Ascending aorta (tissue), 2 donors: Measurements from ENCODE around the gene TMEM179. TPM values are rescaled to one million over a fixed set of nuclear protein-coding genes. Genes with fewer than 3 reads are reported as not detected.
"Not testable (repeated sequence)": the region's sequence is repeated elsewhere in the genome, so short reads cannot be mapped to it uniquely, and the experiment has no call there.

Experiments used
- DNase-seq, 2 donors: peaks; one replicate each; pipeline ENCODE4 v3.0.0-alpha.2; 2019; ENCODE audit warnings: low spot score in 2 of 2
- H3K27ac ChIP-seq, 2 donors: fragments of 200-600 bp; sonication (generic); one replicate each; pipeline ENCODE4 v1.5.1; 2016 to 2017; ENCODE audit warnings: mild to moderate bottlenecking in 1 of 2
- H3K27me3 ChIP-seq: fragments of 200-600 bp; sonication (generic); one replicate; pipeline ENCODE4 v1.5.1; 2017
- H3K36me3 ChIP-seq, 2 donors: fragments of 200-600 bp; sonication (generic); one replicate each; pipeline ENCODE4 v1.5.1; 2016
- H3K4me1 ChIP-seq, 2 donors: fragments of 200-600 bp; sonication (generic); one replicate each; pipeline ENCODE4 v1.5.1; 2016 to 2017; ENCODE audit warnings: mild to moderate bottlenecking in 1 of 2
- H3K4me3 ChIP-seq, 2 donors: fragments of 200-600 bp; sonication (generic); one replicate each; pipeline ENCODE4 v1.5.1; 2016 to 2017; ENCODE audit warnings: mild to moderate bottlenecking in 1 of 2
- H3K9me3 ChIP-seq, 2 donors: fragments of 200-600 bp; sonication (generic); one replicate each; pipeline ENCODE4 v1.5.1; 2016
- CTCF ChIP-seq, 3 experiments: fragments of 200-600 bp in 2 of 3; fragments of 450-650 bp in 1 of 3; sonication (generic) in 2 of 3; IDR thresholded peaks; one replicate each; pipeline ENCODE4 v1.5.1; 2016 to 2019; ENCODE audit warnings: antibody characterized with exemption in 3 of 3, mild to moderate bottlenecking in 1 of 3, moderate library complexity in 1 of 3
- intact Hi-C: fragments of 100-400 bp; cut with DNase I; formaldehyde crosslinking; loops from one replicate; pipeline ENCODE4 v1.15.1; 2023
- total RNA-seq: library from RNA; depleted of rRNA; stranded (reverse); fragments of >200 nt; gene quantifications from one replicate; pipeline ENCODE4 v1.1.0, GENCODE V29; 2016

TMEM179 gene
- total RNA-seq, 1 donor from 2014 or later = not detected

DNA sequence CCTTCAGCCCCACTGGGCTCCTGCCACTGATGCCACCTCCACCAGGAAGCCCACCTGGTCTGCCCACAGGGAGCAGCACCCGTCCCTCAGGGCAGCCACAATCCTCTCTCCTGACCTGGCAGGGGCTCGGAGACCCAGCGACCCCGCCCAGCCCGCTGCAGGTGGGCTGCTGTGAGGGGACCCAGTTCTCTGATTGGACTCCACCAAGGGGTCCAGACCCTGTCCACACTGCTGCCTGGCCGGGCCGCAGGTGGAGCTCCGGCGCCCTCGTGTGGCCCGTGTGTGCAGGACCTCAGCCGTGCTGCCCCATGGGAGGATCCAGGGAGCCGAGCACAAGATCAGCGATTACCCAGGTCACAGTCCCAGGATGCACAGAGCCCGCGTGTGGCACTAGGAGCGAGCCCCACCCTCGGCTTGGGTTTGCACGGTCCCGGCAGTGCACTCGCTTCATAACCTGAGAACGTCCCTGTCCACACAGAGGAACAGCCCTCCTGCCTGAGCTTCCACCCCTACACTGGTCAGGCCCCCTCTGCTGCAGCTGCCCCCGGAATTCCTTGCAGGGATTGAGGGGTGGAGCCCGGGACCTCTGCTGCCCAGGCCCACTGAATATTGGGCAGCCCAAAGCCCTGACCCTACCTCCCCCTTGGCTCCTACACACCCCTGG lies 35.4 kb upstream of the TMEM179 start:
- Histone ChIP-seq H3K4me3 (no peak overlapping the region), H3K27me3 (no peaks in the 10 kb centered on the region), H3K4me1 (no peaks in the 10 kb centered on the region), H3K27ac (no peak overlapping the region), H3K9me3 (no peaks in the 10 kb centered on the region), H3K36me3 (no peaks in the 10 kb centered on the region)
- TF ChIP-seq CTCF (IDR thresholded peaks at IDR 0.05) = peak; percentile 82 to 90 (median 85)
- intact Hi-C loops = loop anchor here (10.0 kb wide), 1 partner anchor 555 kb away; the partner anchor contains the start of gene ASPG
- DNase-seq = no peak

- intact Hi-C loops = loop anchor here (10.0 kb wide), 1 partner anchor 555 kb away; the partner anchor contains the start of gene ASPG
Measured at GRCh38 chr14:104639471-104639870, 34.9 kb upstream of the TMEM179 start.

GRCh38 chr14:104638927-104639450 lies 34.4 kb upstream of the TMEM179 start:
- Histone ChIP-seq H3K36me3 (no peaks in the 10 kb centered on the region), H3K4me1 (no peaks in the 10 kb centered on the region), H3K9me3 (no peaks in the 10 kb centered on the region), H3K4me3 (no peak overlapping the region), H3K27me3 (no peaks in the 10 kb centered on the region), H3K27ac (no peak overlapping the region)
- TF ChIP-seq CTCF (IDR thresholded peaks at IDR 0.05) = no peak
- no peak for DNase-seq
- intact Hi-C loops = loop anchor here (10.0 kb wide), 1 partner anchor 554 kb away; the partner anchor contains the start of gene ASPG

More at GRCh38 chr14:104639471-104639870, 34.9 kb upstream of the TMEM179 start:
- H3K4me3 ChIP-seq = no peak overlapping the region
- H3K27me3 ChIP-seq = no peaks in the 10 kb centered on the region
- no peaks in the 10 kb centered on the region for H3K9me3 ChIP-seq
- no peak overlapping the region for H3K27ac ChIP-seq
- H3K4me1 ChIP-seq = no peaks in the 10 kb centered on the region
- no peaks in the 10 kb centered on the region for H3K36me3 ChIP-seq
- DNase-seq = no peak
- TF ChIP-seq CTCF (IDR thresholded peaks at IDR 0.05) = no peak

DNA sequence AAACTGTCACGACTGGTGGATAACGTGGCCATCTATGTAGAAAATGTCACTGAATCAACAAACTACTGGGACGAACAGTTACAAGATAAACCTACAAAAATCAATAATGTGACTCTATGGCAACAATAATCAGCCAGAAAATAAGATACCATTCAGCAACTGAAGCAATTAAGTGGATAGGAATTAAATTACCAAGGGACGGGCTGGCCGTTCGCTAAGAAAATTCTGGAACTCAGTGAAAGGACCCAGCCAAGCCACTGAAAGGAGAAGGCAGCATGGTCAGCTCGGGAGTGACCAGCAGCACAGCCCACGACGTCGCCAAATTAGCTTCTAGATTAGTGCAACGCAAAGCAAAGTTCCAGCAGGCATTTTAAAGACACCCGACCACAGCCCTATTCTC lies 33.6 kb upstream of the TMEM179 start:
- no peak for TF ChIP-seq CTCF (IDR thresholded peaks at IDR 0.05)
- Histone ChIP-seq H3K36me3 (no peaks in the 10 kb centered on the region), H3K27ac (no peak overlapping the region), H3K9me3 (no peaks in the 10 kb centered on the region), H3K4me3 (no peak overlapping the region), H3K4me1 (no peaks in the 10 kb centered on the region), H3K27me3 (no peaks in the 10 kb centered on the region)
- no peak for DNase-seq
- intact Hi-C loops = loop anchor here (10.0 kb wide), 1 partner anchor 553 kb away; the partner anchor contains the start of gene ASPG

DNA sequence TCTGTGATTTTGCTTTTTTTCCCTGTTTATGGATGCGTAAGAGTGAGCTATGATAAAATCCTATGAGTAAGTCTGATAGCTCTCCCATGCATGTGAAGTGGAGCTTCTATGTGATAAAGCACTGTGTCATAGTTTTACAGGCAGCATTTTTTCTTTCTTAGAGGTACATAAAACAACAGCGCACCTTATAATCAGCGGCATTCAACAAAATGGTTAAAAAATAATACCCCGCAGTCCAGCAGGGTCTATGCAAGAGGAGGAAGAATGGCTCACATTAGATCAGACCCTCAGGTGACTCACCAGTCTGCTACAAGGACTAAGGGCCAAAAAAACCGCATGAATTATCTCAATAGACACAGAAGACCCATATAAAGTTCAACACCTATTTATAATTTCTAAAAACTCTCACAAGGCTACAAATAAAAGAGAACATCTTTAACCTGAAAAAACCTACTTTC lies 33.0 kb upstream of the TMEM179 start:
- no peak for TF ChIP-seq CTCF (IDR thresholded peaks at IDR 0.05)
- Histone ChIP-seq H3K4me1 (no peaks in the 10 kb centered on the region), H3K9me3 (no peaks in the 10 kb centered on the region), H3K36me3 (no peaks in the 10 kb centered on the region), H3K27ac (no peak overlapping the region), H3K4me3 (no peak overlapping the region), H3K27me3 (no peaks in the 10 kb centered on the region)
- no peak for DNase-seq
- intact Hi-C loops = loop anchor here (10.0 kb wide), 1 partner anchor 553 kb away; the partner anchor contains the start of gene ASPG

GRCh38 chr14:104636846-104637545 lies 32.4 kb upstream of the TMEM179 start:
- not testable (repeated sequence) for H3K4me1 ChIP-seq, H3K9me3 ChIP-seq, H3K4me3 ChIP-seq, H3K27ac ChIP-seq, H3K27me3 ChIP-seq, H3K36me3 ChIP-seq
- DNase-seq = peak in 1 of 2 donors; percentile 45
- intact Hi-C loops = loop anchor here (10.0 kb wide), 1 partner anchor 552 kb away; the partner anchor contains the start of gene ASPG
